Upper lobe of right lung (tissue), 1 donor: ENCODE measurements around the gene STAB2. TPM values are rescaled to one million over a fixed set of nuclear protein-coding genes. Genes with fewer than 3 reads are reported as not detected.

ENCODE experiments used
- ATAC-seq: fragments of 200-7000 bp; cut with Tn5 transposase; one replicate; pipeline ENCODE4 v1.9.1; 2020; ENCODE audit warnings: mild to moderate bottlenecking, moderate library complexity
- DNase-seq: peaks from one replicate; pipeline ENCODE4 v3.0.0-alpha.2; 2020
- H3K27ac ChIP-seq: fragments of 200-600 bp; one replicate; pipeline ENCODE4 v1.8.0; 2022
- H3K27me3 ChIP-seq: fragments of 200-600 bp; one replicate; pipeline ENCODE4 v1.8.0; 2022; ENCODE audit warnings: mild to moderate bottlenecking
- H3K36me3 ChIP-seq: fragments of 200-600 bp; one replicate; pipeline ENCODE4 v1.8.0; 2022
- H3K4me1 ChIP-seq: fragments of 200-600 bp; one replicate; pipeline ENCODE4 v1.8.0; 2022
- H3K4me3 ChIP-seq: fragments of 200-600 bp; one replicate; pipeline ENCODE4 v1.8.0; 2022; ENCODE audit warnings: mild to moderate bottlenecking
- H3K9me3 ChIP-seq: fragments of 200-600 bp; one replicate; pipeline ENCODE4 v1.8.0; 2022
- CTCF ChIP-seq: fragments of 200-600 bp; IDR thresholded peaks from one replicate; pipeline ENCODE4 v1.8.0; 2022; ENCODE audit warnings: antibody characterized with exemption
- intact Hi-C: fragments of 100-400 bp; cut with DNase I; formaldehyde crosslinking; loops from one replicate; pipeline ENCODE4 v1.11.0; 2022
- total RNA-seq: library from RNA; stranded (reverse); fragmentation: NEBNext Ultra II Directional; extraction: Animal tissue kit (Norgen Biotek cat#: 25700); gene quantifications from one replicate; pipeline ENCODE4 v1.2.1, GENCODE V29; 2021
- donor health status: DM: no; HTN: yes; CAD: no; lungs with severe emphysema.

The STAB2 gene
- total RNA-seq, 1 donor from 2014 or later: 2.6 TPM

GRCh38 chr12:103751171-103751570 lies 164.1 kb downstream of the STAB2 start:
- Histone ChIP-seq H3K9me3 (no peaks in the 10 kb centered on the region), H3K4me3 (no peak overlapping the region), H3K36me3 (no peaks in the 10 kb centered on the region), H3K27me3 (no peaks in the 10 kb centered on the region), H3K27ac (no peak overlapping the region), H3K4me1 (no peaks in the 10 kb centered on the region)
- TF ChIP-seq CTCF: no peak
- intact Hi-C loops: no loop called here
- DNase-seq (no peak), ATAC-seq (no peak)

- intact Hi-C loops: no loop called here
- no peaks in the 10 kb centered on the region for H3K4me1 ChIP-seq
- no peak overlapping the region for H3K27ac ChIP-seq
- H3K4me3 ChIP-seq: no peak overlapping the region
- no peaks in the 10 kb centered on the region for H3K27me3 ChIP-seq
- no peaks in the 10 kb centered on the region for H3K36me3 ChIP-seq
- no peak for TF ChIP-seq CTCF
- DNase-seq: no peak
- ATAC-seq: no peak
- H3K9me3 ChIP-seq: no peaks in the 10 kb centered on the region
These were observed 164.5 kb downstream of the STAB2 start for GRCh38 chr12:103751600-103751999.

GRCh38 chr12:103755425-103755824 lies 168.4 kb downstream of the STAB2 start:
- Histone ChIP-seq H3K27ac (no peak overlapping the region), H3K4me1 (no peaks in the 10 kb centered on the region), H3K27me3 (no peaks in the 10 kb centered on the region), H3K4me3 (no peak overlapping the region), H3K9me3 (no peaks in the 10 kb centered on the region), H3K36me3 (no peaks in the 10 kb centered on the region)
- TF ChIP-seq CTCF: no peak
- intact Hi-C loops: no loop called here
- ATAC-seq: no peak
- no peak for DNase-seq

GRCh38 chr12:103756443-103756842 lies 169.4 kb downstream of the STAB2 start:
- no peak for DNase-seq
- Histone ChIP-seq H3K27ac (no peak overlapping the region), H3K36me3 (no peaks in the 10 kb centered on the region), H3K9me3 (no peaks in the 10 kb centered on the region), H3K4me1 (no peaks in the 10 kb centered on the region), H3K4me3 (no peak overlapping the region), H3K27me3 (no peaks in the 10 kb centered on the region)
- intact Hi-C loops: no loop called here
- ATAC-seq: no peak
- TF ChIP-seq CTCF: no peak

GRCh38 chr12:103757248-103757647 lies 170.2 kb downstream of the STAB2 start:
- Histone ChIP-seq H3K27ac (no peak overlapping the region), H3K4me1 (no peaks in the 10 kb centered on the region), H3K36me3 (no peaks in the 10 kb centered on the region), H3K4me3 (no peak overlapping the region), H3K9me3 (no peaks in the 10 kb centered on the region), H3K27me3 (no peaks in the 10 kb centered on the region)
- ATAC-seq (no peak), DNase-seq (no peak)
- TF ChIP-seq CTCF: no peak
- intact Hi-C loops: no loop called here
